ENCODE results near the gene PSORS1C1.
"Not testable (repeated sequence)": the region's sequence is repeated elsewhere in the genome, so short reads cannot be mapped to it uniquely, and the experiment has no call there.

PSORS1C1 gene

DNA sequence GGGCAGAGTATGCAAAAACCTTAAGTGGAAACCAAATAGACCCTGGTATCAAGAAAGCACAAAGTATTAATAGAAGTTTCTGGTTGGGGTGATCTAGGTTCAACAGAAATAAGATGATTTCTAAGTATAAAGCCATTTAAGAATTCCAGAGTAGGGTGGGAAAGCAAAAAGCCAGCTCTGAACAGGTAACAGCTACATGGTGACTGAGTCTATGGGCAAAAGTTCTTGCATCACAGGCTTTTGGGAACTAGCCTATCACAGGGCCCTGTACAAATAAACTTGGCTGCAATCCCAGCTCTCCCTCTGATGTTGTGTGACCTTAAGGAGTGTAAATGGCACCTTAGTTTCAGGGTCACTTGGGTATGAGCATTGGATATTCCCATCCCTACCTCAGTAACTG, 49.3 kb downstream of the PSORS1C1 start:
- Histone ChIP-seq H3K4me1 (ENCODE audit: low read length) (peaks cover 62% of the 10 kb centered on the region), H3K79me2 (ENCODE audit: low read length) (peaks cover 79% of the 10 kb centered on the region), H3K27ac (ENCODE audit: low read length) (peak overlapping the region; percentile 98), H3K27me3 (ENCODE audit: low read depth, low read length) (no peaks in the 10 kb centered on the region), H3K9ac (ENCODE audit: low read length) (peak overlapping the region; percentile 95), H3K36me3 (replicated peaks; ENCODE audit: low read depth, low read length) (peaks cover 25% of the 10 kb centered on the region), H2AFZ (ENCODE audit: low read depth, low read length) (no peak overlapping the region), H3K4me3 (ENCODE audit: low read length) (peak overlapping the region; percentile 77), H3K4me2 (ENCODE audit: low read length) (peak overlapping the region; percentile 85), H4K20me1 (ENCODE audit: insufficient read depth, low read length) (no peaks in the 10 kb centered on the region), H3K9me3 (ENCODE audit: insufficient read depth, low read length) (no peaks in the 10 kb centered on the region)
- no peak for TF ChIP-seq EZH2phosphoT487 (IDR thresholded peaks at IDR 0.05; ENCODE audit: low read depth)
- TF ChIP-seq, protein P1, sequence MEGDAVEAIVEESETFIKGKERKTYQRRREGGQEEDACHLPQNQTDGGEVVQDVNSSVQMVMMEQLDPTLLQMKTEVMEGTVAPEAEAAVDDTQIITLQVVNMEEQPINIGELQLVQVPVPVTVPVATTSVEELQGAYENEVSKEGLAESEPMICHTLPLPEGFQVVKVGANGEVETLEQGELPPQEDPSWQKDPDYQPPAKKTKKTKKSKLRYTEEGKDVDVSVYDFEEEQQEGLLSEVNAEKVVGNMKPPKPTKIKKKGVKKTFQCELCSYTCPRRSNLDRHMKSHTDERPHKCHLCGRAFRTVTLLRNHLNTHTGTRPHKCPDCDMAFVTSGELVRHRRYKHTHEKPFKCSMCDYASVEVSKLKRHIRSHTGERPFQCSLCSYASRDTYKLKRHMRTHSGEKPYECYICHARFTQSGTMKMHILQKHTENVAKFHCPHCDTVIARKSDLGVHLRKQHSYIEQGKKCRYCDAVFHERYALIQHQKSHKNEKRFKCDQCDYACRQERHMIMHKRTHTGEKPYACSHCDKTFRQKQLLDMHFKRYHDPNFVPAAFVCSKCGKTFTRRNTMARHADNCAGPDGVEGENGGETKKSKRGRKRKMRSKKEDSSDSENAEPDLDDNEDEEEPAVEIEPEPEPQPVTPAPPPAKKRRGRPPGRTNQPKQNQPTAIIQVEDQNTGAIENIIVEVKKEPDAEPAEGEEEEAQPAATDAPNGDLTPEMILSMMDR (IDR thresholded peaks at IDR 0.05; ENCODE audit: low read depth, low read length): no peak

DNA sequence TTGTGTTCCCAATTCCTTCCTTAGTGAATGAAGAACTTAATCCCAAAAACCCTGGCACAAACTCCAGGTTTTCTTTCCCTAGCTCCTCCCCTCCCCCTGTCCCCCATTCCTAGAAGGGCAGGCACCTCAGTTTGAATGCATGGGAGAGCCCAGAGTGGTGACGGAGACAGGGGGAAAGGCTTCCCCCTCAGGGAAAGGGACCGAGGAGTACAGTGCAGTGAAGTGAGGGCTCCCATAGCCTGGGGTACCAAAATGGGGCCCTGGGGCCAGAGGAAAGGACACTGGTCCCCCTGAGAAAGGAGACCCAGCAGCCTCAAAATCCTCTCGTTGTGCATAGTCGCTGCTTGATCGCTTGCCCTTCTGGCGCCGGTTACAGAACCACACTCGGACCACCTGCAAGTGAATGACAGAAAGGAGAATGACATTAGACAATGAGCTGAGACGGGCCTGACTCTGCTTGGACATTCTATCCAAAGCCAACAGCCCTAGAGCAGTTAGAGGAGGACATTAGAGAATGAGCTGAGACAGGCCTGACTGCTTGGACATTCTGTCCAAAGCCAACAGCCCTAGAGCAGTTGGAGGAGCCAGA, 50.0 kb downstream of the PSORS1C1 start:
- Histone ChIP-seq H3K27ac (ENCODE audit: low read length) (peak overlapping the region; percentile 98), H3K4me2 (ENCODE audit: low read length) (peak overlapping the region; percentile 85), H3K9ac (ENCODE audit: low read length) (peak overlapping the region; percentile 95), H3K4me1 (ENCODE audit: low read length) (peaks cover 62% of the 10 kb centered on the region), H3K4me3 (ENCODE audit: low read length) (peak overlapping the region; percentile 77), H3K36me3 (replicated peaks; ENCODE audit: low read depth, low read length) (peaks cover 24% of the 10 kb centered on the region), H3K79me2 (ENCODE audit: low read length) (peaks cover 75% of the 10 kb centered on the region)
- not testable (repeated sequence) for H2AFZ ChIP-seq (ENCODE audit: low read depth, low read length); H3K9me3 ChIP-seq (ENCODE audit: insufficient read depth, low read length); H4K20me1 ChIP-seq (ENCODE audit: insufficient read depth, low read length); H3K27me3 ChIP-seq (ENCODE audit: low read depth, low read length)

DNA sequence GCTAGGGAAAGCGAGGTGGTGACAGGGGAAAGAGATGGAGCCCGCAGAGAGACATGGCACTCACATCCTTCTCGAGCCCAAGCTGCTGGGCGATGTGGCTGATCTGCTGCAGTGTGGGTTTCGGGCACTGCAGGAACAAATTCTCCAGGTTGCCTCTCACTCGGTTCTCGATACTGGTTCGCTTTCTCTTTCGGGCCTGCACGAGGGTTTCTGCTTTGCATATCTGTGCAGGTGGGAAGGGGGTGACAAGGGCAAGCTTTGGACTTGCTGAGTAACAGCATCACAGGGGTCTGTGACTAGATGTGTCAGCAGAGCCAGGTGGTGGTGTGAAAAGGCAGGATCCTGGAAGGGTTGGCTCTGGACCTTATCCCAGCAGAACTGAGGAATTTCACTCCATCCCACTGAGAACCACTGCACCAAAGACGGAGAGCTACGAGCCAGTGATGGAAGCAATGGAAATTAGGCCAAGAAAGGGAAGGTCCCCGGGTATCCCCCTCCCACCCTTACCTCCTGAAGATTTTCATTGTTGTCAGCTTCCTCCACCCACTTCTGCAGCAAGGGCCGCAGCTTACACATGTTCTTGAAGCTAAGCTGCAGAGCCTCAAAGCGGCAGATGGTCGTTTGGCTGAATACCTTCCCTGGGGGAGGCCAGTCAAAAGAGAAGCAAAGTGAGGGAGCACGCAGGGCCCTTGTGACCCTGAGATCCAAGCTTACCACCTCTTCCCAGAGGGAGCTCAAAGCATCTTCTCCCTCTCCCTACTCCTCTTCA, 50.6 kb downstream of the PSORS1C1 start:
- Histone ChIP-seq H3K4me2 (ENCODE audit: low read length) (peak overlapping the region; percentile 85), H3K4me1 (ENCODE audit: low read length) (peaks cover 57% of the 10 kb centered on the region), H3K27ac (ENCODE audit: low read length) (peak overlapping the region; percentile 98), H3K4me3 (ENCODE audit: low read length) (peak overlapping the region; percentile 77), H3K79me2 (ENCODE audit: low read length) (peaks cover 68% of the 10 kb centered on the region), H3K9ac (ENCODE audit: low read length) (peak overlapping the region; percentile 95), H3K36me3 (replicated peaks; ENCODE audit: low read depth, low read length) (peaks cover 20% of the 10 kb centered on the region)
- H4K20me1 ChIP-seq (ENCODE audit: insufficient read depth, low read length); H3K9me3 ChIP-seq (ENCODE audit: insufficient read depth, low read length); H2AFZ ChIP-seq (ENCODE audit: low read depth, low read length); H3K27me3 ChIP-seq (ENCODE audit: low read depth, low read length): not testable (repeated sequence)

DNA sequence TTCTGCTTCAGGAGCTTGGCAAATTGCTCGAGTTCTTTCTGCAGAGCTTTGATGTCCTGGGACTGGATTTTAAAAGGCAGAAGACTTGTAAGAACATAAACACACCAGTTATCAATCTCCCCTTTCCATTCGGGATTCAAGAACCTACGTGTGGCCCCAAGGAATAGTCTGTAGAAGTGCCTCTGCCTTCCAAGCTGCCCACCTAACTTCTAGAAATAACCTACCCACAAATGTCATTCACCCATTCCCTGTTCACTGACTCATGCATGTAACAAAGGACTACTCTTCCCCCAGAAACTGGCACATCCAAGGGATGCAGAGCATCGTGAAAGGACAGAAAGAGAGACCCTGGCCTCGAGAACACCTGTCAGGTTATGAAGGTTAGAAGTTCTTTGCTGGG, 51.4 kb downstream of the PSORS1C1 start:
- TF ChIP-seq, protein P1 (IDR thresholded peaks at IDR 0.05; ENCODE audit: low read depth, low read length): no peak
- TF ChIP-seq EZH2phosphoT487 (IDR thresholded peaks at IDR 0.05; ENCODE audit: low read depth): no peak
- H3K9ac ChIP-seq (ENCODE audit: low read length): peak overlapping the region; percentile 95

DNA sequence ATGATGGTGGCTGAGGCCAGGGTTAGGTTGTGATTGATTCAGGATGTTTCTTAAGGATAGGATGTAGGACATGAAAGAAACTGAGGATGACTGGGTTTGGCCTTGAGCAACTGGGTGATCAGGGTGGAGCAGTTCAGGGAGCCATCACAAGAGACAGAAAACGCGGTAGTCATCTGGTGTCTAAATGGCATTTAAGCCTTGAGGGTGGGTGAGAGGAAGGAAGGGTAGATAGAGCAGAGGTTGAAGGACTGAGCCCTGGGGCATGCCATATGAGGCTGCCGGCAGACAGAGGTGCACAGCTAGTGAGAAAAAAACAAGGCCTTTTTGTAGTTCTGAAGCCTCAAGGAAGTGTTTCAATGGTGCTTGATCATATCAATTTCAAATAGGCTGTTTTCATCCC, 54.0 kb downstream of the PSORS1C1 start:
- Histone ChIP-seq H3K27me3 (ENCODE audit: low read depth, low read length) (no peaks in the 10 kb centered on the region), H2AFZ (ENCODE audit: low read depth, low read length) (no peak overlapping the region), H3K79me2 (ENCODE audit: low read length) (peaks cover 64% of the 10 kb centered on the region), H3K9ac (ENCODE audit: low read length) (no peak overlapping the region), H3K36me3 (replicated peaks; ENCODE audit: low read depth, low read length) (peaks cover 4% of the 10 kb centered on the region), H4K20me1 (ENCODE audit: insufficient read depth, low read length) (no peaks in the 10 kb centered on the region), H3K27ac (ENCODE audit: low read length) (no peak overlapping the region), H3K9me3 (ENCODE audit: insufficient read depth, low read length) (no peaks in the 10 kb centered on the region), H3K4me3 (ENCODE audit: low read length) (no peak overlapping the region), H3K4me2 (ENCODE audit: low read length) (no peak overlapping the region), H3K4me1 (ENCODE audit: low read length) (peaks cover 45% of the 10 kb centered on the region)
- no peak for TF ChIP-seq EZH2phosphoT487 (IDR thresholded peaks at IDR 0.05; ENCODE audit: low read depth)
- TF ChIP-seq, protein P1 (IDR thresholded peaks at IDR 0.05; ENCODE audit: low read depth, low read length): no peak

More for the DNA sequence above, 51.4 kb downstream of the PSORS1C1 start:
- peak overlapping the region; percentile 85 for H3K4me2 ChIP-seq (ENCODE audit: low read length)
- no peaks in the 10 kb centered on the region for H3K9me3 ChIP-seq (ENCODE audit: insufficient read depth, low read length)
- peaks cover 20% of the 10 kb centered on the region for H3K36me3 ChIP-seq (replicated peaks; ENCODE audit: low read depth, low read length)
- no peaks in the 10 kb centered on the region for H3K27me3 ChIP-seq (ENCODE audit: low read depth, low read length)
- H3K4me3 ChIP-seq (ENCODE audit: low read length): peak overlapping the region; percentile 77
- H4K20me1 ChIP-seq (ENCODE audit: insufficient read depth, low read length): no peaks in the 10 kb centered on the region
- no peak overlapping the region for H2AFZ ChIP-seq (ENCODE audit: low read depth, low read length)
- peak overlapping the region; percentile 98 for H3K27ac ChIP-seq (ENCODE audit: low read length)
- H3K79me2 ChIP-seq (ENCODE audit: low read length): peaks cover 65% of the 10 kb centered on the region
- H3K4me1 ChIP-seq (ENCODE audit: low read length): peaks cover 54% of the 10 kb centered on the region

Measured in OCI-LY3 (cell line).